HEK293 (cell line): ENCODE results near the gene DOCK4.
"Not testable (repeated sequence)": the region's sequence is repeated elsewhere in the genome, so short reads cannot be mapped to it uniquely, and the experiment has no call there.

ENCODE experiments used
- CTCF ChIA-PET: fragments of 350-600 bp; formaldehyde crosslinking; extraction: SDS; loops from one replicate; lab custom pipeline; 2021; ENCODE audit warnings: antibody characterized with exemption; lab: Yijun Ruan, JAX
- POLR2A ChIA-PET: fragments of 300-600 bp; formaldehyde crosslinking; extraction: SDS; loops from one replicate; lab custom pipeline; 2020; ENCODE audit warnings: antibody characterized with exemption, inconsistent platforms; lab: Yijun Ruan, JAX
- H3K27ac ChIP-seq: fragments of 200-500 bp; sonication (Bioruptor generic); 2 replicates; pipeline ENCODE4 v1.5.1; 2014; ENCODE audit warnings: low read depth, low read length, control low read depth, inconsistent platforms; ENCODE audit errors: extremely low read depth
- H3K36me3 ChIP-seq, 2 experiments: fragments of 200-500 bp in 1 of 2; sonication (Bioruptor generic) in 1 of 2; 1 replicate in 1 of 2; 2 replicates in 1 of 2; pipeline ENCODE4 v1.5.1; 2014 to 2017; ENCODE audit warnings: inconsistent platforms in 2 of 2, low read length in 2 of 2; ENCODE audit not compliant: control insufficient read depth in 2 of 2, insufficient read depth in 1 of 2
- H3K4me1 ChIP-seq: fragments of 200-500 bp; sonication (Bioruptor generic); 2 replicates; pipeline ENCODE4 v1.5.1; 2014; ENCODE audit warnings: mild to moderate bottlenecking, low read length, inconsistent platforms; ENCODE audit not compliant: control insufficient read depth, insufficient read depth
- H3K4me3 ChIP-seq: 2 replicates; pipeline ENCODE4 v1.5.1; 2011; ENCODE audit warnings: low read depth, mild to moderate bottlenecking, control low read depth, low read length, moderate library complexity
- H3K9me3 ChIP-seq: fragments of 200-500 bp; sonication (Bioruptor generic); 2 replicates; pipeline ENCODE4 v1.5.1; 2014; ENCODE audit warnings: low read depth, low read length, inconsistent platforms; ENCODE audit not compliant: control insufficient read depth, insufficient read depth
- KLF9 ChIP-seq: fragments of 450-650 bp; formaldehyde crosslinking; IDR thresholded peaks from 2 replicates; pipeline ENCODE4 v1.5.1; 2016; ENCODE audit warnings: missing biosample characterization, missing genetic modification characterization, low read depth
- MYNN ChIP-seq: fragments of 450-650 bp; formaldehyde crosslinking; IDR thresholded peaks from 2 replicates; pipeline ENCODE4 v1.5.1; 2016; ENCODE audit warnings: missing biosample characterization, missing genetic modification characterization, borderline replicate concordance
- MZF1 ChIP-seq: fragments of 450-650 bp; formaldehyde crosslinking; IDR thresholded peaks from 2 replicates; pipeline ENCODE4 v1.5.1; 2017; ENCODE audit warnings: missing biosample characterization, missing genetic modification characterization, borderline replicate concordance
- OVOL3 ChIP-seq: fragments of 450-650 bp; formaldehyde crosslinking; IDR thresholded peaks from 2 replicates; pipeline ENCODE4 v1.5.1; 2016; ENCODE audit warnings: missing biosample characterization, missing genetic modification characterization
- SALL2 ChIP-seq: fragments of 450-650 bp; formaldehyde crosslinking; IDR thresholded peaks from 2 replicates; pipeline ENCODE4 v1.5.0; 2017; ENCODE audit warnings: missing biosample characterization, mild to moderate bottlenecking, missing genetic modification characterization, borderline replicate concordance
- SCRT1 ChIP-seq: fragments of 450-650 bp; formaldehyde crosslinking; IDR thresholded peaks from 2 replicates; pipeline ENCODE4 v1.5.1; 2016; ENCODE audit warnings: missing biosample characterization, missing genetic modification characterization, borderline replicate concordance
- ZFP3 ChIP-seq: fragments of 450-650 bp; formaldehyde crosslinking; IDR thresholded peaks from 2 replicates; pipeline ENCODE4 v1.5.1; 2016; ENCODE audit warnings: low read depth, missing biosample characterization, missing genetic modification characterization
- ZFP41 ChIP-seq: fragments of 450-650 bp; formaldehyde crosslinking; IDR thresholded peaks from 2 replicates; pipeline ENCODE4 v1.5.1; 2016; ENCODE audit warnings: missing biosample characterization, missing genetic modification characterization, borderline replicate concordance
- ZFP69B ChIP-seq: fragments of 450-650 bp; formaldehyde crosslinking; IDR thresholded peaks from 2 replicates; pipeline ENCODE4 v1.5.1; 2016; ENCODE audit warnings: missing biosample characterization, missing genetic modification characterization
- ZNF266 ChIP-seq: fragments of 450-650 bp; formaldehyde crosslinking; IDR thresholded peaks from 2 replicates; pipeline ENCODE4 v1.5.1; 2016; ENCODE audit warnings: missing biosample characterization, missing genetic modification characterization, low read depth
- ZNF423 ChIP-seq: fragments of 450-650 bp; formaldehyde crosslinking; IDR thresholded peaks from 2 replicates; pipeline ENCODE4 v1.5.1; 2016; ENCODE audit warnings: missing biosample characterization, missing genetic modification characterization
- ZNF449 ChIP-seq: fragments of 450-650 bp; formaldehyde crosslinking; IDR thresholded peaks from 2 replicates; pipeline ENCODE4 v1.5.1; 2017; ENCODE audit warnings: missing biosample characterization, mild to moderate bottlenecking, missing genetic modification characterization, moderate library complexity
- ZNF510 ChIP-seq: fragments of 450-650 bp; formaldehyde crosslinking; IDR thresholded peaks from 2 replicates; pipeline ENCODE4 v1.5.1; 2018; ENCODE audit warnings: mild to moderate bottlenecking, missing genetic modification characterization, missing biosample characterization; ENCODE audit not compliant: insufficient replicate concordance
- ZNF629 ChIP-seq: fragments of 450-650 bp; formaldehyde crosslinking; IDR thresholded peaks from 2 replicates; pipeline ENCODE4 v1.5.1; 2017; ENCODE audit warnings: missing biosample characterization, missing genetic modification characterization
- ZNF692 ChIP-seq: fragments of 450-650 bp; formaldehyde crosslinking; IDR thresholded peaks from 2 replicates; pipeline ENCODE4 v1.5.1; 2016; ENCODE audit warnings: missing biosample characterization, missing genetic modification characterization
- ZSCAN30 ChIP-seq: fragments of 450-650 bp; IDR thresholded peaks from 2 replicates; pipeline ENCODE4 v1.5.1; 2018; ENCODE audit warnings: missing biosample characterization, mild to moderate bottlenecking, missing genetic modification characterization, moderate library complexity
- TF ChIP-seq, protein P1 (sequence below): fragments of 450-650 bp; formaldehyde crosslinking; IDR thresholded peaks from 2 replicates; pipeline ENCODE4 v1.5.1; 2016; ENCODE audit warnings: missing biosample characterization, missing genetic modification characterization

Gene DOCK4

DNA sequence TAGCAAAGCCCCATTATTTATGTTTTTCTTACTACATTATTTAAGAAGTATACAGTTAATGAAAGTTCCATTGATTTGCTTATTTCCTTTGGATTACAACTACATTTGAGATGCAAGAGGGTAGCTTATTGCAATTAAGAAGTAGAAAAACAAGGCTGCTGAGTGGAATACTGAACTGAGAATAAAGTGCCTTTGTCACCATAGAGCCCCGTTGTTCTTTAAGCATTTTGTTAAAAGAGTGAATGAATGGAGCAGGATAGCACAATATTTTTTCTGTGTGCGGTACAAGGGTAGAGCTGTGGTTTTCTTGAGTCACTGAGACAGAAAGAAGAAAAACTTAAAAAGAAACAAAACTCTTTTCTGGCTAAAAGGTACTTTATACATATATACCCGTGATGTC, 45.9 kb upstream of the DOCK4 start:
- Histone ChIP-seq H3K9me3 (no peaks in the 10 kb centered on the region), H3K4me1 (peaks cover 3% of the 10 kb centered on the region), H3K27ac (no peak overlapping the region), H3K4me3 (no peak overlapping the region), H3K36me3 (no peaks in the 10 kb centered on the region)
- no peak for TF ChIP-seq ZNF692
- no peak for TF ChIP-seq ZFP41
- no peak for TF ChIP-seq ZNF510 (tag by site-specific recombination)
- no peak for TF ChIP-seq ZFP69B (tag by site-specific recombination)
- no peak for TF ChIP-seq MYNN (tag by site-specific recombination)
- no peak for TF ChIP-seq ZNF449 (tag by site-specific recombination)
- TF ChIP-seq, protein P1, sequence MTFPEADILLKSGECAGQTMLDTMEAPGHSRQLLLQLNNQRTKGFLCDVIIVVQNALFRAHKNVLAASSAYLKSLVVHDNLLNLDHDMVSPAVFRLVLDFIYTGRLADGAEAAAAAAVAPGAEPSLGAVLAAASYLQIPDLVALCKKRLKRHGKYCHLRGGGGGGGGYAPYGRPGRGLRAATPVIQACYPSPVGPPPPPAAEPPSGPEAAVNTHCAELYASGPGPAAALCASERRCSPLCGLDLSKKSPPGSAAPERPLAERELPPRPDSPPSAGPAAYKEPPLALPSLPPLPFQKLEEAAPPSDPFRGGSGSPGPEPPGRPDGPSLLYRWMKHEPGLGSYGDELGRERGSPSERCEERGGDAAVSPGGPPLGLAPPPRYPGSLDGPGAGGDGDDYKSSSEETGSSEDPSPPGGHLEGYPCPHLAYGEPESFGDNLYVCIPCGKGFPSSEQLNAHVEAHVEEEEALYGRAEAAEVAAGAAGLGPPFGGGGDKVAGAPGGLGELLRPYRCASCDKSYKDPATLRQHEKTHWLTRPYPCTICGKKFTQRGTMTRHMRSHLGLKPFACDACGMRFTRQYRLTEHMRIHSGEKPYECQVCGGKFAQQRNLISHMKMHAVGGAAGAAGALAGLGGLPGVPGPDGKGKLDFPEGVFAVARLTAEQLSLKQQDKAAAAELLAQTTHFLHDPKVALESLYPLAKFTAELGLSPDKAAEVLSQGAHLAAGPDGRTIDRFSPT = no peak
- no peak for TF ChIP-seq ZNF266 (tag by site-specific recombination)
- TF ChIP-seq OVOL3 = no peak
- no peak for TF ChIP-seq ZFP3 (tag by site-specific recombination)
- TF ChIP-seq ZNF423 (tag by site-specific recombination) = no peak
- TF ChIP-seq KLF9 (tag by site-specific recombination) = no peak
- no peak for TF ChIP-seq SALL2
- no peak for TF ChIP-seq ZNF629 (tag by site-specific recombination)
- POLR2A ChIA-PET = no interaction called here
- CTCF ChIA-PET = no interaction called here

- H3K27ac ChIP-seq, POLR2A ChIA-PET, H3K4me1 ChIP-seq, H3K4me3 ChIP-seq, H3K36me3 ChIP-seq, CTCF ChIA-PET, H3K9me3 ChIP-seq: not testable (repeated sequence)
These were observed 43.8 kb upstream of the DOCK4 start for GRCh38 chr7:112249967-112250366.

GRCh38 chr7:112248598-112248997, 42.4 kb upstream of the DOCK4 start:
- Histone ChIP-seq H3K4me1 (no peaks in the 10 kb centered on the region), H3K36me3 (no peaks in the 10 kb centered on the region), H3K9me3 (no peaks in the 10 kb centered on the region), H3K4me3 (no peak overlapping the region)
- CTCF ChIA-PET = no interaction called here
- TF ChIP-seq ZSCAN30 (tag by site-specific recombination) = no peak
- TF ChIP-seq MZF1 (tag by site-specific recombination) = no peak
- 0 out of 2 replicates have a peak, but pooled peaks have one; percentile 39 for TF ChIP-seq SCRT1
- TF ChIP-seq, all 188 proteins: peak for 1
- POLR2A ChIA-PET = no interaction called here
- H3K27ac ChIP-seq = no peak overlapping the region
